CD14-positive monocyte (primary cell): ENCODE measurements around the gene IVD. TPM values are rescaled to one million over a fixed set of nuclear protein-coding genes. Genes with fewer than 3 reads are reported as not detected.

Experiments
- DNase-seq, 3 donors: peaks; one replicate each; pipeline ENCODE4 v3.0.0-alpha.2; 2011 to 2022
- H2AFZ ChIP-seq: 2 replicates; pipeline ENCODE4 v1.6.0; 2012; ENCODE audit warnings: mild to moderate bottlenecking, low read depth, low read length, inconsistent platforms; ENCODE audit not compliant: insufficient read depth, poor library complexity, severe bottlenecking
- H3K27ac ChIP-seq, 2 donors: 1 replicate in 1 of 2; 2 replicates in 1 of 2; pipeline ENCODE4 v1.5.1; 2012 to 2013; ENCODE audit warnings: low read length in 2 of 2, control low read depth in 1 of 2, inconsistent platforms in 1 of 2, low read depth in 1 of 2, mild to moderate bottlenecking in 1 of 2
- H3K27me3 ChIP-seq, 2 donors: one replicate each; pipeline versions ENCODE4 v1.6.0 to v1.6.1; 2011 to 2013; ENCODE audit warnings: low read length in 2 of 2; ENCODE audit not compliant: control insufficient read depth in 2 of 2, insufficient read depth in 2 of 2
- H3K36me3 ChIP-seq, 2 donors: replicated peaks in 1 of 2; 1 replicate in 1 of 2; 2 replicates in 1 of 2; pipeline versions ENCODE4 v1.5.1 to v1.6.1; 2012 to 2013; ENCODE audit warnings: low read length in 2 of 2, control low read depth in 1 of 2, inconsistent platforms in 1 of 2, mild to moderate bottlenecking in 1 of 2; ENCODE audit not compliant: insufficient read depth in 2 of 2, control insufficient read depth in 1 of 2
- H3K4me1 ChIP-seq, 2 donors: 1 replicate in 1 of 2; 2 replicates in 1 of 2; pipeline versions ENCODE4 v1.5.1 to v1.6.1; 2012 to 2013; ENCODE audit warnings: low read length in 2 of 2, control low read depth in 1 of 2, inconsistent platforms in 1 of 2, mild to moderate bottlenecking in 1 of 2, moderate library complexity in 1 of 2; ENCODE audit not compliant: insufficient read depth in 2 of 2, control insufficient read depth in 1 of 2
- H3K4me2 ChIP-seq: replicated peaks from 2 replicates; pipeline ENCODE3; 2012; ENCODE audit warnings: low read length, moderate library complexity, mild to moderate bottlenecking; ENCODE audit not compliant: poor library complexity, severe bottlenecking; ENCODE audit errors: extremely low read depth
- H3K4me3 ChIP-seq, 3 experiments: fragments of 200-600 bp in 1 of 3; sonication (generic) in 1 of 3; replicated peaks in 1 of 3; 1 replicate in 2 of 3; 2 replicates in 1 of 3; pipeline ENCODE4 v1.5.1; 2011 to 2013; ENCODE audit warnings: low read length in 3 of 3, mild to moderate bottlenecking in 3 of 3, control low read depth in 2 of 3, low read depth in 2 of 3, inconsistent platforms in 1 of 3, moderate library complexity in 1 of 3
- H3K79me2 ChIP-seq: 2 replicates; pipeline ENCODE4 v1.6.0; 2012; ENCODE audit warnings: mild to moderate bottlenecking, control low read depth, inconsistent platforms, low read length, moderate library complexity; ENCODE audit not compliant: insufficient read depth
- H3K9ac ChIP-seq: 2 replicates; pipeline ENCODE4 v1.6.0; 2017; ENCODE audit warnings: low read length, mild to moderate bottlenecking; ENCODE audit not compliant: insufficient read depth, poor library complexity, severe bottlenecking
- H3K9me3 ChIP-seq, 2 donors: replicated peaks in 1 of 2; 1 replicate in 1 of 2; 2 replicates in 1 of 2; pipeline versions ENCODE4 v1.5.1 to v1.6.1; 2012 to 2013; ENCODE audit warnings: low read length in 2 of 2, control low read depth in 1 of 2; ENCODE audit not compliant: control insufficient read depth in 1 of 2, insufficient read depth in 1 of 2
- H4K20me1 ChIP-seq: 2 replicates; pipeline ENCODE4 v1.6.0; 2012; ENCODE audit warnings: mild to moderate bottlenecking, low read length, control low read depth, moderate library complexity; ENCODE audit not compliant: insufficient read depth
- H3K27ac Mint-ChIP-seq, 7 donors: one replicate each; pipeline ENCODE4 v1.8.0; 2020; ENCODE audit warnings: mild to moderate bottlenecking in 7 of 7, mixed read lengths in 7 of 7, moderate library complexity in 6 of 7, inconsistent platforms in 2 of 7
- H3K27me3 Mint-ChIP-seq, 3 donors: one replicate each; pipeline ENCODE4 v1.8.0; 2021 to 2022; ENCODE audit warnings: low read depth in 3 of 3, mild to moderate bottlenecking in 3 of 3, mixed read lengths in 3 of 3, moderate library complexity in 3 of 3, inconsistent platforms in 1 of 3
- H3K36me3 Mint-ChIP-seq, 2 donors: one replicate each; pipeline ENCODE4 v1.8.0; 2020; ENCODE audit warnings: mixed read lengths in 2 of 2, inconsistent platforms in 1 of 2, mild to moderate bottlenecking in 1 of 2
- H3K4me1 Mint-ChIP-seq: one replicate; pipeline ENCODE4 v1.8.0; 2020; ENCODE audit warnings: mild to moderate bottlenecking, mixed read lengths
- H3K4me3 Mint-ChIP-seq, 2 donors: one replicate each; pipeline ENCODE4 v1.8.0; 2020; ENCODE audit warnings: mild to moderate bottlenecking in 2 of 2, mixed read lengths in 2 of 2, moderate library complexity in 1 of 2
- H3K9me3 Mint-ChIP-seq, 7 donors: one replicate each; pipeline ENCODE4 v1.8.0; 2020 to 2022; ENCODE audit warnings: mixed read lengths in 7 of 7, mild to moderate bottlenecking in 6 of 7, moderate library complexity in 6 of 7, inconsistent platforms in 2 of 7
- CTCF ChIP-seq: fragments of 200-600 bp; IDR thresholded peaks from one replicate; pipeline ENCODE4 v1.8.0; 2022; ENCODE audit warnings: antibody characterized with exemption, mild to moderate bottlenecking
- WGBS: methylation state at CpG from one replicate; pipeline ENCODE4 v1.1.5; 2013; ENCODE audit warnings: missing lambda C conversion rate; ENCODE audit not compliant: insufficient coverage; 5-methylcytosine and 5-hydroxymethylcytosine counted together
- intact Hi-C, 2 donors: fragments of 100-400 bp; cut with micrococcal nuclease; formaldehyde crosslinking; loops; one replicate each; pipeline versions ENCODE4 v1.15.0 to v1.15.1; 2023
- polyA plus RNA-seq, 3 donors: library from polyadenylated mRNA; depleted of rRNA in 1 of 3; unstranded in 2 of 3; stranded (reverse) in 1 of 3; fragments of 300-500 nt in 2 of 3; fragments of >200 nt in 1 of 3; fragmentation: Illumina TruSeq in 2 of 3; gene quantifications; 1 replicate in 2 of 3; 2 replicates in 1 of 3; pipeline ENCODE4 v1.2.3, GENCODE V29; 2012 to 2021

The IVD gene
- polyA plus RNA-seq, 3 donors: 28.6 to 46.3 (median 31.3) TPM

DNA sequence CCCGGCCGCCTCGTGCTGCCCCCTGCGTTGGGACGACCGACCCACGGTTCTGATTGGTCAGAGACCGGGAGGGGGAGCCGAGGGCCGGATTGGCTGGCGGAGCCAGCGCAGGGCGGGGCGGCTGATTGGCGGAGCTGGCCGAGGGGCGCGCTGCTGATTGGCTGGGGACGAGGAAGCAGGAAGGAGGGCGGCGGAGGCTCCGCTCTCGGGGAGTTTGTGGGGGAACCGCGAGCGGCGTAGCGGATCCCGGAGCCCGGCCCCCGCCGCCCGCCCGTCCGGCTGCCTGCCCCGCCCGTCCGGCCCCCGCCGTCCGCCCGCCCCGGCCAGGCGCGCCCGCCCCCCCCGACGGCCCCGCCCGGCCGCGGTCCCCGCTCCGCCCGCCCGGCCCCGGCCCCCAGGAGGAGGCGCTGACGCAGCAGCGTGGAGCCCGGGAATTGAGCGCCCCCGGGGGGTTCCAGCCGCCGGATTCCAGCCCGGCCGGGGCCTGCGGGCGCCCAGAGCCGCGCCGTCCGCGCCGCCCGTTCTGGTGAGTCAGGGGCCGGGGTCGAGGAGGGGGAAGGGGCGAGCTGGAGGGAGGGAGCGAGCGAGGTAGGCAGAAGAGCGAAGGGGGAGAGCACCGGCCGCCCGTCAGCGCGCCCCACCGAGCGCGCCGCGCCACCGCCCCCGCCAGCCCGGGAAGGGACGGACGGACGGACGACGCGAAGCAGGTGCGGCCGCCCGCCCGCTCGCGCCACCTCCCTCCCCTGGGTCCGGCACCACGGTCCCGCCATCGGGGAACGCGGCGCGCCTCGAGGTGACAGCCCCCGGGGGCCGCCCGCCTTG lies 35.4 kb downstream of the IVD start, which contains the start of gene BAHD1:
Gene BAHD1 (plus strand): TSS at position 211 of the 822 bp plus-strand sequence. CDS start 17,512 bp downstream, outside the sequence.
- under 1% methylated on average over 104 of the region's 119 CpGs for WGBS
- Histone ChIP-seq H3K4me2 (peak within 1 kb of the TSS; percentile 99), H3K9me3 (peaks cover 0 to 7% of the 10 kb centered on the region in 2 donors), H3K9ac (peak within 1 kb of the TSS; percentile 69), H3K79me2 (peaks cover 41% of the 10 kb centered on the region), H3K4me3 (peak within 1 kb of the TSS; percentile 45 to 84 (median 59)), H3K36me3 (no peaks in the 10 kb centered on the region), H3K27me3 (peaks cover 28 to 53% of the 10 kb centered on the region in 2 donors), H2AFZ (peak within 1 kb of the TSS; percentile 90), H4K20me1 (peaks cover 42% of the 10 kb centered on the region), H3K27ac (peak within 1 kb of the TSS in 1 of 2 donors; percentile 0), H3K4me1 (peaks cover 24 to 42% of the 10 kb centered on the region in 2 donors)
- peaks cover 0 to 20% (median 3%) of the 10 kb centered on the region in 7 donors for H3K9me3 Mint-ChIP-seq
- peak; percentile 87 to 91 (median 88) for DNase-seq
- H3K27ac Mint-ChIP-seq: peak within 1 kb of the TSS in 5 of 7 donors; percentile 22 to 85 (median 61)
- H3K27me3 Mint-ChIP-seq: peaks cover 60 to 75% (median 61%) of the 10 kb centered on the region in 3 donors
- peaks cover 49% of the 10 kb centered on the region for H3K4me1 Mint-ChIP-seq
- peaks cover 13 to 27% of the 10 kb centered on the region in 2 donors for H3K36me3 Mint-ChIP-seq
- intact Hi-C loops: loop anchor here in 1 of 2 donors (5.0 kb wide), 1 partner anchor 66 kb away; no protein-coding TSS in a partner anchor
- H3K4me3 Mint-ChIP-seq: peak within 1 kb of the TSS; percentile 95 to 99
- TF ChIP-seq CTCF: no peak
